GM12801 (cell line): ENCODE data around the gene CACNG6.

Source experiments
- TF ChIP-seq, protein P1 (sequence below): IDR thresholded peaks from one replicate; pipeline ENCODE4 v1.5.1; 2011; ENCODE audit warnings: control low read depth; ENCODE audit not compliant: insufficient read length; ENCODE audit errors: extremely low read depth

CACNG6 gene

DNA sequence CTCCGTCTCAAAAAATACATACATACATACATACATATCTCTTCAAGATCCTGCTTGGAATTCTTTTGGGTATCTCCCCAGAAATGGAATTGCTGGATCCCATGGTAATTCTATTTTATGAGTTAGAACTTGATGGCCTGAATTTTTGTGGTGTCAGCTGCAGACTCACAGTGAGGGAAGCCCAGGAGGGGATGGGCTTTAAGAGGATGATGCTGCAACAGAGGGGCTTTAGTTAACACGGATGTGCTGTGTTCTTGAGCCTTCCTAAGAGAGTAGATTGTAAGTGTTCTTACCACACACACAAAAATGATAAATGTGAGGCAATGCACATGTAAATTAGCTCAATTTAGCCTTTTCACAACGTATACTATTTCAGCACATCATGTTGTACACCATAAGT, 31.8 kb downstream of the CACNG6 start:
- TF ChIP-seq, protein P1, sequence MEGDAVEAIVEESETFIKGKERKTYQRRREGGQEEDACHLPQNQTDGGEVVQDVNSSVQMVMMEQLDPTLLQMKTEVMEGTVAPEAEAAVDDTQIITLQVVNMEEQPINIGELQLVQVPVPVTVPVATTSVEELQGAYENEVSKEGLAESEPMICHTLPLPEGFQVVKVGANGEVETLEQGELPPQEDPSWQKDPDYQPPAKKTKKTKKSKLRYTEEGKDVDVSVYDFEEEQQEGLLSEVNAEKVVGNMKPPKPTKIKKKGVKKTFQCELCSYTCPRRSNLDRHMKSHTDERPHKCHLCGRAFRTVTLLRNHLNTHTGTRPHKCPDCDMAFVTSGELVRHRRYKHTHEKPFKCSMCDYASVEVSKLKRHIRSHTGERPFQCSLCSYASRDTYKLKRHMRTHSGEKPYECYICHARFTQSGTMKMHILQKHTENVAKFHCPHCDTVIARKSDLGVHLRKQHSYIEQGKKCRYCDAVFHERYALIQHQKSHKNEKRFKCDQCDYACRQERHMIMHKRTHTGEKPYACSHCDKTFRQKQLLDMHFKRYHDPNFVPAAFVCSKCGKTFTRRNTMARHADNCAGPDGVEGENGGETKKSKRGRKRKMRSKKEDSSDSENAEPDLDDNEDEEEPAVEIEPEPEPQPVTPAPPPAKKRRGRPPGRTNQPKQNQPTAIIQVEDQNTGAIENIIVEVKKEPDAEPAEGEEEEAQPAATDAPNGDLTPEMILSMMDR, result no peak

DNA sequence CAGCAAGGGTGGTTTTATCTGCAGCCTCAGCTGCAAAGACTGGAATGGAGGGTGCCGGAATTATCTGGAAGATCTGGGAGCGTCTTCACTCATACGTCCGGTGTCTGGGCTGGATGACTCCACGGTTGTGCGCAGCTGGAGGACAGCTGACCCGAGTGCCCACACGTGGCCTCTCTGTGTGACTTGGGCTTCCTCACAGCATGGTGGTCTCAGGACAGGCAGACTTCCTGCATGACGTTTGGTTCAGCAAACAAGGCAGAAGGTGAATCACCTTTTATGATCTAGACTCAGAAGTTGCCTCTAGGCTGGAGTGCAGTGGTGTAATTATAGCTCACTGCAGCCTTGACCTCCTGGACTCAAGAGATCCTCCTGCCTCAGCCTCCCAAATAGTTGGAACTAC, 33.2 kb downstream of the CACNG6 start:
- TF ChIP-seq, protein P1, result no peak

DNA sequence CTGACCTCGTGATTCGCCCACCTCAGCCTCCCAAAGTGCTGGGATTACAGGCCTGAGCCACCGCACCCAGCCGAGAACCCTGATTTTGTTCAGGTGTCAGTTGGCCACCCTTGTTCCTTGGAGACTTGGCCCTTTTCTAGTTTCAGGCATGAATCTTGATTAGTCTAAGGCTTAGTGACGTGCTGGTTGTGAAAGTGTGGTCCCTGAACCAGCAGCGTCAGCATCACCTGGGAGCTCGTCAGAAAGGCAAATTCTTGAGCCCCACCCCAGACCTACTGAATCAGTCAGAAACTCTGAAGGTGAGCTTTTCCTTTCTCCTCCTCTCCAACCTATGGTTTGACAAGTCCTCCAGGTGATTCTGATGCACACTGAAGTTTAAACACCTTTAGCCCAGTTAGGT, 35.2 kb downstream of the CACNG6 start:
- TF ChIP-seq, protein P1, result no peak

DNA sequence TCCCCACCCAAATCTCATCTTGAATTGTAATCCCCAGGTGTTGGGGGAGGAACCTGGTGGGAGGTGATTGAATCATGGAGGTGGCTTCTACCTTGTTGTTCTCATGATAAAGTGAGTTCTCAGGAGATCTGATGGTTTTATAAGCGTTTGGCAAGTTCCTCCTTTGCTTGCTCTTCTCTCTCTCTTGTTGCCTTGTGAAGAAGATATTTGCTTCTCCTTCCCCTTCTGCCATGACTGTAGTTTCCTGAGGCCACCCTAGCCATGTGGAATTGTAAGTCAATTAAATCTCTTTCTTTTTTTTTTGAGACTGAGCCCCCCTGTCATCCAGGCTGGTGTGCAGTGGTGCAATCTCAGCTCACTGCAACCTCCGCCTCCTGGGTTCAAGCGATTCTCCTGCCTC, 37.9 kb downstream of the CACNG6 start:
- TF ChIP-seq, protein P1, result no peak

DNA sequence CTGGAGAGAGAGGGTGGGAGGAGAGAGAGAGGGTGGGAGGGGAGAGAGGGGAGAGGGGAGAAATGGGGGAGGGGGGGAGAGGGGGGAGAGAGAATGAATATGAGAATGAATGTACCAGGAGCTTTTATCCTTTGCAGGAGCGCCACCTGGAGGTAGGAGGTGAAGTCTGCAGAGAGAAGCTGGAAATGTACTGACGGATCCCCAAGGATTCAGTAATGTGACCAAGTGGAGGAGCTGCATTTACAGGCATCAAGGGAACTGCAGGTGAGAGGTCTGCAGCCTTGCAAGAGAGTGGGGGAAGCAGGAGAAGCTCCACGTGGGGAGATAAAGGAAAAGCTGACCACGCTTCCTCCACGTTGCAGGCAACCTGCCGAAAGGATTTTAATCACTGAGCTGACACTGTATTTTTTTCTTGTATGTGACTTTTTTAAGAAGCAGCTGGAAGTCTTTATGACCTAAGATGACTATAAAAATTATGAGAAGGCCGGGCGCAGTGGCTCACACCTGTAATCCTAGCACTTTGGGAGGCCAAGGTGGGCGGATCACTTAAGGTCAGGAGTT, 38.6 kb downstream of the CACNG6 start:
- TF ChIP-seq, protein P1, result no peak

DNA sequence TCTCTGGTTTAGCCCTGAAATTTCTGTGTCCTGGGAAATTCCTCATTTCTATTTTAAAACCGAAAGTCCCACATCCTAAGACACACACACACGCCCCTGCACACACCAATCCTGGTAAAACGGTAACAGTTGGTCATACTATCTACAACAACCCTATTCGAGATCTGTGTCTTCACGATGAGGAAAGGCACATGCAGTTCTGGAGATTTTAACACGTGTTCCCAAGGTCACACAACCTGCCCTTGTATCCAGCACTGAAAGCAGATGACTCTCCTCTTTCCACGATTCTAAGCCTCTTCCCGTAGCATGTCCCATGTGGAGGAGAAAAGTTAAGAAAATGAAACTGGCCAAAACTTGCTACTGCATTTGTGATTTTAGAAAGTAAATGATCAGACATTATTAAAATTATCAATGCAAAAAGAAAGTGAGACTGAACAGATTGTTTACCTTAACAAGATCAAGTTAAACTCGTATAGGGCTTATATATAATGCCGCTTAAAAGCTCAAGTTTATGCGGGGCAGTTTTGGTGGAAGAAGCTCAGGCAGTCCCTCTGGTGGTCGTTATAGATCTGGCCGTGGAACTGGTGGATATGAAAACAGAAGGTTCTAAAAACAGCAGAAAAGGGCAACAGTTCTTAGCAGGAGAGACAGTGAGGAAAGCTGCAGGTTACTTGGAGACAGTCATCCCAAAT, 39.6 kb downstream of the CACNG6 start:
- TF ChIP-seq, protein P1, result no peak

DNA sequence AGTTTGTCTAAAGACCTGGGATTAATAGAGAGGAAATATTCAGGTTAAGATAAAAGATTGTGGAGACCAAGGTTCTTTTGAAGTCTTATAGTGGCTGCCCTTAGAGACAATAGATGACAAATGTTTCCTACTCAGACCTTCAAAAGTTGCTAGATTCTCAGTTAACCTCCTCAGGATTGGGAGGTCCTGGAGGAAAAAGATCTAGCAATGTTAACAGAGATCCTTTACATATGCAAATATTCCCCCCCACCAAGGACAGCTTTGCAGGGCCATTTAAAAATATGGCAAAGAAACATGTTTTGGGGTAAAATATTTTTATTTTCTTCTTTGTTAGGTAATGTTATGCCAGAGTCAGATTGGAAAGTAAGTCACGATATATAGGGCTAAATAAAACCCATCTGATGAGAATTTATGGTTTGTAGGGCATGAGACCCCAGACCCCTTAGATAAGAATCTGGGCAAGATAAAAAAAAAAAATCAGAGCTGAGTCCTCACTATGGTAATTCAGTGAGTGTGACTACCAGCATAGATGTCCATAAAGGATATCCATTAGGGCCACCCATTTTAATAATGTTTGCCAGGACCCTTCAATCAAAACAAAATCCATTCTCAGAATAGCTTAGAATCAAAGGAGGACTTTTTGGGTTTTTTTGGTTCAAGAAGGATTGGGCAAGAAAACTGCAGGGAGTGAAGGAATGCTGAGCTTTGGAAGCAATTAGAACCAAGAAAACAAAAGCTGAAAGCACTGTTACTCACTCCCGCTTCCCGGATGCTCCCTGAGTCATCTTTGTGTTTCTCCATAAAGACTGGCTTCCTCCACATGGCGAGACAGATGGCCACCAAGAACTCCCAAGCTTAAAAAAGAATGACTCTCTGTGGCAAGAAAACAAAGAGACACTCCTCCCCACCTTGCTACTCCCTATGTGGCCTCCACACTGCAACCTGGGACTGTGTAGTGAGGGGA, 44.1 kb downstream of the CACNG6 start:
- TF ChIP-seq, protein P1, result no peak
